Erythroblast (primary cell): ENCODE measurements around the gene COBL.

Experiments used
- GATA1 ChIP-seq: IDR thresholded peaks from 2 replicates; pipeline ENCODE4 v1.6.1; 2011; ENCODE audit warnings: low read depth, mild to moderate bottlenecking, control low read depth, low read length, moderate library complexity
- POLR2A ChIP-seq: IDR thresholded peaks from 2 replicates; pipeline ENCODE4 v1.6.1; 2011; ENCODE audit warnings: mild to moderate bottlenecking, low read length

DNA sequence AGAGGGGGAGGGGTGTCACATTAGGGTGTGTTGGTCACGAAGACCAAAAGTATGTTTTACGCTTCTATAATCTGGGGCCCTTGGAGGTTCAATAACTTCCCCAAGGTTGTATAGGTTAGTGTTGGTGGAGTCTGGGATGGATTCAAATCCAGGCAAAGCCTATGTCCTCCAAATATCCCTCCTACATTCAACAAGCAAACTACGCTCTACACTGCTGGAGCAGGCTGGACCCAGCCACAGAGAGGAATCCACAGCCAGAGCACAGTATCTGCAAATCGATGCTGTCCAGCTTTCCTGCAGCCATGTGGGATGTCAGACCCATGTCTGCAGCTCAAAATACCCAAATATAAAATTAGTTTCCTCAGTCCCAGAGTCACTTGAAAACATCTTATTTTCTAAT is 198.0 kb downstream of the COBL start:
- no peak for TF ChIP-seq POLR2A
- no peak for TF ChIP-seq GATA1
